Measurements from ENCODE around the gene KRTAP4-3. TPM values are rescaled to one million over a fixed set of nuclear protein-coding genes. Genes with fewer than 3 reads are reported as not detected.
"Not testable (repeated sequence)": the region's sequence is repeated elsewhere in the genome, so short reads cannot be mapped to it uniquely, and the experiment has no call there.

KRTAP4-3 gene
- polyA plus RNA-seq, 1 donor = not detected

GRCh38 chr17:41119696-41120690 is 48.0 kb downstream of the KRTAP4-3 start:
- DNase-seq (ENCODE audit: low read depth) = not testable (repeated sequence)

- DNase-seq (ENCODE audit: low read depth) = no peak
Observed at GRCh38 chr17:41118721-41119120, 49.3 kb downstream of the KRTAP4-3 start.

DNA sequence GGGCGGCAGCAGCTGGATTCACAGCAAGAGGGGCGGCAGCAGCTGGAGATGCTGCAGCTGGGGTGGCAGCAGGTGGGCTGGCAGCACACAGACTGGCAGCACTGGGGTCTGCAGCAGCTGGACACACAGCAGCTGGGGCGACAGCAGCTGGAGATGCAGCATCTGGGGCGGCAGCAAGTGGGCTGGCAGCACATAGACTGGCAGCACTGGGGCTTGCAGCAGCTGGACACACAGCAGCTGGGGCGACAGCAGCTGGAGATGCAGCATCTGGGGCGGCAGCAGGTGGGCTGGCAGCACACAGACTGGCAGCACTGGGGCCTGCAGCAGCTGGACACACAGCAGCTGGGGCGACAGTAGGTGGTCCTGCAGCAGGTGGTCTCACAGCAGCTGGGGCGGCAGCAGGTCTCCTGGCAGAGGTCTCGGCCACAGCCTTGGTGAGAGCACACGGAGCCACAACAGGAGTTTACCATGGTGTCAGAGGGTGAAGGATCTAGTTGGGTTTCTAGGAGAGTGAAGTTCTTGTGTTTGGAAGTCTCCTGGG is 50.1 kb downstream of the KRTAP4-3 start, which contains the start of gene KRTAP4-11:
TSS of gene KRTAP4-11 (minus strand) at position 528 of the 541 bp plus-strand sequence. CDS start at position 470, 58 bp downstream.
- DNase-seq (ENCODE audit: low read depth) = not testable (repeated sequence)

Other genes starting within 250 kb of the KRTAP4-3 start
- gene KRT23, start 230.6 kb downstream of the KRTAP4-3 start, polyA plus RNA-seq (ENCODE audit: insufficient read length) = 0.19 TPM
- gene KRT39, start 201.3 kb downstream of the KRTAP4-3 start, polyA plus RNA-seq (ENCODE audit: insufficient read length) = 7.2 TPM
- 10.9 TPM for gene KRT40, start 183.9 kb downstream of the KRTAP4-3 start, polyA plus RNA-seq (ENCODE audit: insufficient read length)
- gene KRTAP3-3, start 174.1 kb downstream of the KRTAP4-3 start, polyA plus RNA-seq (ENCODE audit: insufficient read length) = not detected
- gene KRTAP3-2, start 168.3 kb downstream of the KRTAP4-3 start, polyA plus RNA-seq (ENCODE audit: insufficient read length) = 0.52 TPM
- gene KRTAP3-1, start 159.1 kb downstream of the KRTAP4-3 start, polyA plus RNA-seq (ENCODE audit: insufficient read length) = not detected
- not detected for gene KRTAP1-5, start 141.0 kb downstream of the KRTAP4-3 start, polyA plus RNA-seq (ENCODE audit: insufficient read length)
- not detected for gene KRTAP1-4, start 138.0 kb downstream of the KRTAP4-3 start, polyA plus RNA-seq (ENCODE audit: insufficient read length)
- gene KRTAP1-3, start 133.3 kb downstream of the KRTAP4-3 start, polyA plus RNA-seq (ENCODE audit: insufficient read length) = not detected
- gene KRTAP1-1, start 126.8 kb downstream of the KRTAP4-3 start, polyA plus RNA-seq (ENCODE audit: insufficient read length) = not detected
- not detected for gene KRTAP2-1, start 120.9 kb downstream of the KRTAP4-3 start, polyA plus RNA-seq (ENCODE audit: insufficient read length)
- not detected for gene KRTAP2-2, start 113.0 kb downstream of the KRTAP4-3 start, polyA plus RNA-seq (ENCODE audit: insufficient read length)
- gene KRTAP2-3, start 108.1 kb downstream of the KRTAP4-3 start, polyA plus RNA-seq (ENCODE audit: insufficient read length) = not detected
- not detected for gene KRTAP2-4, start 102.3 kb downstream of the KRTAP4-3 start, polyA plus RNA-seq (ENCODE audit: insufficient read length)
- gene KRTAP4-7, start 84.1 kb downstream of the KRTAP4-3 start, polyA plus RNA-seq (ENCODE audit: insufficient read length) = not detected
- gene KRTAP4-8, start 70.1 kb downstream of the KRTAP4-3 start, polyA plus RNA-seq (ENCODE audit: insufficient read length) = not detected
- not detected for gene KRTAP4-16, start 66.0 kb downstream of the KRTAP4-3 start, polyA plus RNA-seq (ENCODE audit: insufficient read length)
- gene KRTAP4-9, start 62.8 kb downstream of the KRTAP4-3 start, polyA plus RNA-seq (ENCODE audit: insufficient read length) = not detected
- not detected for gene KRTAP4-11, start 49.8 kb downstream of the KRTAP4-3 start, polyA plus RNA-seq (ENCODE audit: insufficient read length)
- gene KRTAP4-12, start 44.0 kb downstream of the KRTAP4-3 start, polyA plus RNA-seq (ENCODE audit: insufficient read length) = not detected
- gene KRTAP4-6, start 27.7 kb downstream of the KRTAP4-3 start, polyA plus RNA-seq (ENCODE audit: insufficient read length) = not detected
- not detected for gene KRTAP4-5, start 18.4 kb downstream of the KRTAP4-3 start, polyA plus RNA-seq (ENCODE audit: insufficient read length)
- gene KRTAP4-4, start 7.5 kb downstream of the KRTAP4-3 start, polyA plus RNA-seq (ENCODE audit: insufficient read length) = not detected
- not detected for gene KRTAP4-2, start 10.0 kb upstream of the KRTAP4-3 start, polyA plus RNA-seq (ENCODE audit: insufficient read length)
- not detected for gene KRTAP4-1, start 16.7 kb upstream of the KRTAP4-3 start, polyA plus RNA-seq (ENCODE audit: insufficient read length)
- gene KRTAP9-1, start 21.7 kb upstream of the KRTAP4-3 start, polyA plus RNA-seq (ENCODE audit: insufficient read length) = not detected
- gene KRTAP9-2, start 58.4 kb upstream of the KRTAP4-3 start, polyA plus RNA-seq (ENCODE audit: insufficient read length) = not detected
- not detected for gene KRTAP9-3, start 64.2 kb upstream of the KRTAP4-3 start, polyA plus RNA-seq (ENCODE audit: insufficient read length)
- not detected for gene KRTAP9-8, start 69.8 kb upstream of the KRTAP4-3 start, polyA plus RNA-seq (ENCODE audit: insufficient read length)
- gene KRTAP9-4, start 81.5 kb upstream of the KRTAP4-3 start, polyA plus RNA-seq (ENCODE audit: insufficient read length) = not detected
- not detected for gene KRTAP9-9, start 87.2 kb upstream of the KRTAP4-3 start, polyA plus RNA-seq (ENCODE audit: insufficient read length)
- gene KRTAP9-6, start 97.2 kb upstream of the KRTAP4-3 start, polyA plus RNA-seq (ENCODE audit: insufficient read length) = 0.22 TPM
- not detected for gene KRTAP9-7, start 107.5 kb upstream of the KRTAP4-3 start, polyA plus RNA-seq (ENCODE audit: insufficient read length)
- not detected for gene KRTAP29-1, start 134.6 kb upstream of the KRTAP4-3 start, polyA plus RNA-seq (ENCODE audit: insufficient read length)
- not detected for gene KRTAP16-1, start 141.1 kb upstream of the KRTAP4-3 start, polyA plus RNA-seq (ENCODE audit: insufficient read length)
- gene KRTAP17-1, start 147.5 kb upstream of the KRTAP4-3 start, polyA plus RNA-seq (ENCODE audit: insufficient read length) = not detected
- gene KRT33A, start 182.6 kb upstream of the KRTAP4-3 start, polyA plus RNA-seq (ENCODE audit: insufficient read length) = not detected
- not detected for gene KRT33B, start 201.6 kb upstream of the KRTAP4-3 start, polyA plus RNA-seq (ENCODE audit: insufficient read length)
- gene KRT34, start 214.1 kb upstream of the KRTAP4-3 start, polyA plus RNA-seq (ENCODE audit: insufficient read length) = not detected
- 5.9 TPM for gene KRT31, start 229.4 kb upstream of the KRTAP4-3 start, polyA plus RNA-seq (ENCODE audit: insufficient read length)

Data from forelimb muscle (tissue), 1 donor.